Measurements from ENCODE around the gene ELOVL5. TPM values are rescaled to one million over a fixed set of nuclear protein-coding genes. Genes with fewer than 3 reads are reported as not detected.
"Not testable (repeated sequence)": the region's sequence is repeated elsewhere in the genome, so short reads cannot be mapped to it uniquely, and the experiment has no call there.

Gene ELOVL5
- total RNA-seq, 2 donors from 2014 or later: 103 to 108 TPM

DNA sequence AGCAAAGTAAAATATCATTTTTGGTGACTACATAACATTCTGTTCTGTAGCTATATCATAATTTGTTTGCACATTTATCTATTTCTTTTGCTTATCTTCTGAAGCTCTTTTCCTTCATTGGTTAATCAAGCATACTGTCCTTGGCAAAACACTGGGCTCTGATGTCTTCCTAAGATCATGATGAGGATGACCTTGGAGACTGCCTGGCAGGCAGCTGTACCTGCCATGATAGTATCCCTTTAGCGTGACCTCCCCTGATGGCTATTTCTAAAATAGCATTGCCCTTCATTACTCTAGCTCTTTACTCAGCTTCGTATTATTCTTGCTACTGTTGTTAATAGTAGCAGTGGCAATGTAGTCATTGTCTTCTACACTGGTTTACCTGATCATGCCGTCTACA lies 46.0 kb upstream of the ELOVL5 start:
- Histone ChIP-seq H3K4me3 (ENCODE audit: low read length) (no peak overlapping the region), H3K36me3 (ENCODE audit: control insufficient read depth, insufficient read depth, low read length) (no peaks in the 10 kb centered on the region), H3K9me3 (ENCODE audit: control insufficient read depth, low read length) (no peaks in the 10 kb centered on the region), H3K27me3 (ENCODE audit: control insufficient read depth, insufficient read depth, low read length, poor library complexity, severe bottlenecking) (no peaks in the 10 kb centered on the region), H3K9ac (ENCODE audit: extremely low read depth, low read length, poor library complexity, severe bottlenecking) (no peak overlapping the region), H3K27ac (ENCODE audit: low read depth, low read length) (no peak overlapping the region), H3K4me1 (ENCODE audit: control insufficient read depth, insufficient read depth, low read length) (no peaks in the 10 kb centered on the region)
- Mint-ChIP-seq H3K4me3 (no peak overlapping the region), H3K9me3 (no peaks in the 10 kb centered on the region), H3K27ac (no peak overlapping the region), H3K36me3 (ENCODE audit: low read depth) (no peaks in the 10 kb centered on the region), H3K4me1 (no peaks in the 10 kb centered on the region), H3K27me3 (ENCODE audit: insufficient read depth) (no peaks in the 10 kb centered on the region)
- WGBS, 2 experiments (ENCODE audit: insufficient coverage in 1 of 2, insufficient read length in 1 of 2): 97% methylated on average over 3 of the region's 3 CpGs; no CpG with 5 or more reads in 1 of the 2 experiments
- no peak for DNase-seq
- no peak for TF ChIP-seq CTCF (conservative IDR thresholded peaks at IDR 0.05)

DNA sequence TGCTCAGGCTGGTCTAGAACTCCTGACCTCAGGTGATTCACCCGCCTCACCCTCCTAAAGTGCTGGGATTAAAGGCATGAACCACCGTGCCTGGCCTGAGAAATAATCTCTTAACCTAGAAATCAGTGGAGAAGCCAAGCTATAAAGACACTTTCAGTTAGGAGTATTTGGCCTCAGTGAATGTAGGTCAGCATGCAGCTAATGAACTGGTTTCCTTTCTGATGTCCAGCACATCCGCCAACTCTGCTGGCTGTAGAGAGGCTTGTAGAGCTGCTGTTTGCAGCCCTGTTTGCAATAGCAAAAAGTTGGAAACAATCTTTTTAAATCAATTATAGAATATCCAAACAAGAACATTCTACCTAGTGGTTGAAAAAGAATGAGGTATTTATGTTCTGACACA lies 42.4 kb upstream of the ELOVL5 start:
- DNase-seq: no peak
- Mint-ChIP-seq H3K4me3 (no peak overlapping the region), H3K4me1 (no peaks in the 10 kb centered on the region), H3K27ac (no peak overlapping the region), H3K36me3 (ENCODE audit: low read depth) (no peaks in the 10 kb centered on the region), H3K9me3 (peaks cover 9% of the 10 kb centered on the region), H3K27me3 (ENCODE audit: insufficient read depth) (peaks cover 6% of the 10 kb centered on the region)
- no peaks in the 10 kb centered on the region for H3K9me3 ChIP-seq (ENCODE audit: control insufficient read depth, low read length)
- H3K9ac ChIP-seq (ENCODE audit: extremely low read depth, low read length, poor library complexity, severe bottlenecking): no peak overlapping the region
- TF ChIP-seq CTCF (conservative IDR thresholded peaks at IDR 0.05): no peak
- H3K36me3 ChIP-seq (ENCODE audit: control insufficient read depth, insufficient read depth, low read length): no peaks in the 10 kb centered on the region
- 79 to 87% methylated on average over 2 to 3 of the region's 3 CpGs for WGBS, 2 experiments (ENCODE audit: insufficient coverage in 1 of 2, insufficient read length in 1 of 2)
- no peak overlapping the region for H3K27ac ChIP-seq (ENCODE audit: low read depth, low read length)
- H3K27me3 ChIP-seq (ENCODE audit: control insufficient read depth, insufficient read depth, low read length, poor library complexity, severe bottlenecking): no peaks in the 10 kb centered on the region
- H3K4me1 ChIP-seq (ENCODE audit: control insufficient read depth, insufficient read depth, low read length): no peaks in the 10 kb centered on the region
- no peak overlapping the region for H3K4me3 ChIP-seq (ENCODE audit: low read length)

- no peak overlapping the region for H3K9ac ChIP-seq (ENCODE audit: extremely low read depth, low read length, poor library complexity, severe bottlenecking)
- no peaks in the 10 kb centered on the region for H3K4me1 Mint-ChIP-seq
- TF ChIP-seq CTCF (conservative IDR thresholded peaks at IDR 0.05): no peak
- peaks cover 13% of the 10 kb centered on the region for H3K27me3 Mint-ChIP-seq (ENCODE audit: insufficient read depth)
- DNase-seq: no peak
- H3K9me3 ChIP-seq (ENCODE audit: control insufficient read depth, low read length): no peaks in the 10 kb centered on the region
- no peaks in the 10 kb centered on the region for H3K4me1 ChIP-seq (ENCODE audit: control insufficient read depth, insufficient read depth, low read length)
- peaks cover 9% of the 10 kb centered on the region for H3K9me3 Mint-ChIP-seq
- H3K27me3 ChIP-seq (ENCODE audit: control insufficient read depth, insufficient read depth, low read length, poor library complexity, severe bottlenecking): no peaks in the 10 kb centered on the region
- H3K36me3 ChIP-seq (ENCODE audit: control insufficient read depth, insufficient read depth, low read length): no peaks in the 10 kb centered on the region
- no peak overlapping the region for H3K4me3 Mint-ChIP-seq
- H3K4me3 ChIP-seq (ENCODE audit: low read length): no peak overlapping the region
- WGBS, 2 experiments (ENCODE audit: insufficient coverage in 1 of 2, insufficient read length in 1 of 2): 68 to 75% methylated on average over 3 of the region's 3 CpGs
- H3K27ac Mint-ChIP-seq: no peak overlapping the region
- H3K27ac ChIP-seq (ENCODE audit: low read depth, low read length): no peak overlapping the region
- H3K36me3 Mint-ChIP-seq (ENCODE audit: low read depth): no peaks in the 10 kb centered on the region
Measured at GRCh38 chr6:53390010-53390409, 41.3 kb upstream of the ELOVL5 start.

DNA sequence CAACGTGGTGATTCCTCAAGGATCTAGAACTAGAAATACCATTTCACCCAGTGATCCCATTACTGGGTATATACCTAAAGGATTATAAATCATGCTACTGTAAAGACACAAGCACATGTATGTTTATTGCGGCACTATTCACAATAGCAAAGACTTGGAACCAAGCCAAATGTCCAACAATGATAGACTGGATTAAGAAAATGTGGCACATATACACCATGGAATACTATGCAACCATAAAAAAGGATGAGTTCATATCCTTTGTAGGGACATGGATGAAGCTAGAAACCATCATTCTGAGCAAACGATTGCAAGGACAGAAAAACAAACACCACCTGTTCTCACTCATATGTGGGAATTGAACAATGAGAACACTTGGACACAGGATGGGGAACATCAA lies 39.9 kb upstream of the ELOVL5 start:
- 90 to 94% methylated on average over 2 to 3 of the region's 3 CpGs for WGBS, 2 experiments (ENCODE audit: insufficient coverage in 1 of 2, insufficient read length in 1 of 2)
- H3K27me3 ChIP-seq (ENCODE audit: control insufficient read depth, insufficient read depth, low read length, poor library complexity, severe bottlenecking): not testable (repeated sequence)

More for the DNA sequence above, 39.9 kb upstream of the ELOVL5 start:
- not testable (repeated sequence) for H3K36me3 ChIP-seq (ENCODE audit: control insufficient read depth, insufficient read depth, low read length); DNase-seq; H3K4me1 ChIP-seq (ENCODE audit: control insufficient read depth, insufficient read depth, low read length); H3K4me3 ChIP-seq (ENCODE audit: low read length); H3K27ac ChIP-seq (ENCODE audit: low read depth, low read length); H3K4me3 Mint-ChIP-seq; H3K4me1 Mint-ChIP-seq; H3K9ac ChIP-seq (ENCODE audit: extremely low read depth, low read length, poor library complexity, severe bottlenecking); H3K36me3 Mint-ChIP-seq (ENCODE audit: low read depth); H3K9me3 ChIP-seq (ENCODE audit: control insufficient read depth, low read length); H3K27ac Mint-ChIP-seq
- Mint-ChIP-seq H3K27me3 (ENCODE audit: insufficient read depth) (peaks cover 15% of the 10 kb centered on the region), H3K9me3 (peaks cover 12% of the 10 kb centered on the region)
